ENCODE measurements around the gene FOXD3.

- TF ChIP-seq CTCF (IDR thresholded peaks at IDR 0.05) = no peak
- TF ChIP-seq EP300 (IDR thresholded peaks at IDR 0.05) = no peak
Observed at GRCh38 chr1:63274979-63275378, 47.4 kb upstream of the FOXD3 start.

Measured in stomach (tissue), 4 donors.